ENCODE measurements around the gene STK10.
"Not testable (repeated sequence)": the region's sequence is repeated elsewhere in the genome, so short reads cannot be mapped to it uniquely, and the experiment has no call there.

STK10 gene

DNA sequence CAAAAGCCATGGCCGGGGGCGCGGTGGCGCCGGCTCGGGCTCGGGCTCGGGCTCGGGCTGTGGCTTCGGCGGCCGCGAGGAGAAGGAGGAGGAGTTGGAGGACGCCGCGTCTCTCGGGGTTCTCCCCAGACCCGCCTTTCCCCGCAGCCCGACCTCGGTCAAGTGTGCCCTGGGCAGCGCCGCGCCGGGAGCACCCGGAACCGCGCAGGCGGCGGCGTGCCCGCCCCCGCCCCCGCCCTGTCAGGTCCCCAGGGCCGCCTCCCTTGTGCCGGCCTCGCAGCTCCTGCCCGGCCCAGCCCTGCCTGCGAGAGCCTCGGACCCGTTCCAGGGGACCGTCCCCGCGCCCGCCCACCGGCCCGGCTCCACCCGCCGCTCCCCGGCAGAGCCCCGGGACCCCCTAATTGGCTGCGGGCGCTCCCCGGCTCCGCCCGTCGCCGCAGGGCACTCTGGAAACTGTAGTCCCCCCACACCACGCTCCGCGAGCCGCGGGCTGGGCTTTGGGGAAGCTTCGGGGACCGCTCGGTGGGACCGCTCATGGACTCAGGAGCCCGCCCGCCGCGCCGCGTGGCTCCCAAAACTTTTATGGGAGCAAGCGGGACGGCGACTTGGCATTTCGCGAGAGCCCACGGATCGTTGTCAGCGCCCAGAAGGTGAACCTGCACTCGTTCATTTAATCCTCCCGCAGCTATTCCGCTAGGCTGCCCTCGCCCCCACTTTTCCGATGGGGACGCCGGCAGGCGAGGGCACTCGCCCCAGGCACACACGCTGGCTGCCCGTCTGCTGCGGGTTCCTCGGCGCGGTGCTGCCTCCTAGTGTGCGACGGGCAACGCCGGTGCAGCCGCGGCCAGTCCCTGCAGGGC is at the start of gene STK10:
TSS of gene STK10 (minus strand) at position 192 of the 860 bp plus-strand sequence. CDS start at position 10, 182 bp downstream.
- peak; percentile 33 to 61 for DNase-seq

DNA sequence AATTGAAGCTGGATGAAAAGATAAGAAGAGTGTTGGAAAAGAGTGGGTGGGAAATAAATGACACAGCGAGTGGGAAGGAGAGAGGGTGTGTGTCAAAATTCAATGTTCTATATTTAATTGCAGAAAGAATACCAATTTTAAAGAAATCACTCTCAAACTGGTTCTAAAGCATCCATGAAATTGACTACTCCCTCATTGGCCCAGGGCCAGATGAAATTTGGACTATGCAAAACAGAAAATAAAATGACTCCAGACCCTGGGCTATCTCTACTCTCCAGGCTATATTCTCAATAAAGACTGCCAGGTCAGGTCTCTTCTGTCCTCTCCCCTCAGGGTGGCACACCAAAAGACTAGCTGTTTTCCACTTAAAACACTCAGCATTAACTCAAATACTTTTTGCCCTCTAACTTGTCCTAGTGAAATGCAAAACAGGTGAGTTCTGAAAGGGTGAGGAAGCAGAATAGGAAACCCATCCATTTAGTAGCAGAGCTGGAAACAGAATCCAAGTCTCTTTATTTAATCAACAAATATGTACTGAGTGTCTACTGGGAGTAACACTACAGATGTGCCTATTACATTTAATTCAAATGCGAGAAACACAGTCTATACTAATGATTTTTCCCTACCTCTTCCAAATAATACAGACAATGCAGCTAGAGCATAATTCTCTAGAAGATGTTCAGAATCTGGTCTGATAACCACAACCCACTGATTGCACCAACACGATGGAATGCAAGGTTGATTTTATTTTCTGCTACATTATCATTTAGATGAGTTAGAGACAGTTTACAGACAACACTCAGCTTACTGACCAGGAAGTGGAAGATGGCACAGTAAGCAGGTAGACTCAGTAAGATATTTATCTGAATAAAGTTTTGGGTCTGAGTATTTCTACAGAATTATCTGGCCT is 48.1 kb upstream of the STK10 start:
- no peak for DNase-seq

DNA sequence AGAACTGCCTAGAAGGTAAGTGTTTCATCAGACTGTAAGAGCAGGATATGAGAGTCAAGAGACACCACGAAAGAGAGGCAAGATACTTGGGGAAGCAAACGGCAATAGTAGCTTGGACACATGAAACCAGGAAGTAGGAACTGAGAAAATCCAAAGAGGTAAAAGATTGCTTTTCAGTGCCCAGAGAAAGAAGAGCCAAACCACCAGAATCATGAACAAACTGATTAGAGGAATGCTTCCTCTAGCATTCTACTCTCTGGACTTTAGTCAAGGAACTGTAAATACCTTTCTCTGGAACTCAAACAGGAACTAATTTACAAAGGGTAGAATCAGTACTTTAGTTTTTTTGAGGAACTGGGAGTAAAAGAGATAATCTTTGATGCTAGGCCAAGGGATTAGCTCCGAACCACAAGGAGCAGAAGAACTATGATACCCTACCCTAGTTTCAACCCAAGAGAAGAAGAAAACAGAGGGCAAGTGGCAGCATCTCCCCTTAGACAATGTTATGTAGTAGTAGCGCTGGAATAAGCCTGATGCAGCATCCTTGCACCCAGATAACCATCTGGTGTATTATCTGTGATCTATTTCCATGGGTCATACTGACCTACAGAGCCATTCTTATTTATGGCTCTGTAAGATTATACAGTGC is 47.2 kb upstream of the STK10 start:
- DNase-seq, result no peak

DNA sequence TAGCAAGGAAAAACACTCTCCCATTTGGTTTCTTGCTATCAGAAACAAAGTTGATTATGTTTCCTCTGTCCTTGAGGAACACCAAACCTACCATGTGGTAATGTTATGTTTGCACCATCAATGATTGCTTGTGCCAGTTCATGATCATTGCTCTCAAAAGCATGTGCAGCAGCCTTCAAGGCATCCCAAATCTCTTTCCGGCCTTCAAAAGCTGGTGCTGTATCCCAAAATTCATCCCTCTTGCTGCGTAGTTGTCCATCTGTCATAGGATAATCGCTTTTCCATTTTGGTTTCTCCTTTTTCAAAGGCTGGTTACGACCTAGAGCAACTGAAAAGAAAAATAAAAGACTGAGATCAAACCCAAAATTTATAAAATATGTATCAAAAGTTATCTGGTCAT is 46.0 kb upstream of the STK10 start:
- no peak for DNase-seq

DNA sequence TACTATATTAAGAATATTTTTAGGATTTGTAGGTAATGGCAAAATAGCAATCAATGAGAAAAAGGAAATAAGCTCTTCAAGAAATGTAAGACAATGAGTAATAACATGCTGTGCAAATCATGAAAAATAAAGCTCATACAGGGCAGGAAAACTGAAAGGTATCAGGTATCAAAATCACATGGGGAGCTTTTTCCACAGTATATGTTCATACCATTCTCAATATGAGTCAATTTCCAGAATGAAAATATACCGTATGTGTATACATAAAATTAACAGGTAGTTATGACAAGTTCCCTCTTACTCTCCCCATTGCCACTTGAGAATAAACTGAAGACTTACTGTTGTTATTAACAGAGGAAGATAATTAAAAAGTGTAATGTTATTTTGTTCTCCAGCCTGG is 41.9 kb upstream of the STK10 start:
- no peak for DNase-seq

DNA sequence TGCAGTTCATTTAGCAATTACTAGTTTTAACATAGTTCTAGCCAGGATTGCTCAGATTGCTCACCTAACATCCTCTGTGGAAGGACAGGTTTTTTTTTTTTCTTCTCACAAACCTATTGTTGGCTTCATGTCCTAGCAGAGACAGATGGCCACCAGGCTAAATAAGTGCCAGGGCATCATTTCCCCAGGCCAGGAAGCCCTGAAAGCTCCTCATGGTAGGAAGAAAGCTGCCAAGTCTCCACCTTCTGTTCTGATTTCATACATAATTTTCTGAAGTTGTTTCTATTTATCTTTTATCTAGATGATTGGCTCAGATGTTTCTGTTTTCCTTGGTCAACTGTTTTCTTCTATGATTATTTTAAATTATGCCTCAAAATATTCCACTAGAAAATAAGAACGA is 37.0 kb upstream of the STK10 start:
- DNase-seq, result no peak

DNA sequence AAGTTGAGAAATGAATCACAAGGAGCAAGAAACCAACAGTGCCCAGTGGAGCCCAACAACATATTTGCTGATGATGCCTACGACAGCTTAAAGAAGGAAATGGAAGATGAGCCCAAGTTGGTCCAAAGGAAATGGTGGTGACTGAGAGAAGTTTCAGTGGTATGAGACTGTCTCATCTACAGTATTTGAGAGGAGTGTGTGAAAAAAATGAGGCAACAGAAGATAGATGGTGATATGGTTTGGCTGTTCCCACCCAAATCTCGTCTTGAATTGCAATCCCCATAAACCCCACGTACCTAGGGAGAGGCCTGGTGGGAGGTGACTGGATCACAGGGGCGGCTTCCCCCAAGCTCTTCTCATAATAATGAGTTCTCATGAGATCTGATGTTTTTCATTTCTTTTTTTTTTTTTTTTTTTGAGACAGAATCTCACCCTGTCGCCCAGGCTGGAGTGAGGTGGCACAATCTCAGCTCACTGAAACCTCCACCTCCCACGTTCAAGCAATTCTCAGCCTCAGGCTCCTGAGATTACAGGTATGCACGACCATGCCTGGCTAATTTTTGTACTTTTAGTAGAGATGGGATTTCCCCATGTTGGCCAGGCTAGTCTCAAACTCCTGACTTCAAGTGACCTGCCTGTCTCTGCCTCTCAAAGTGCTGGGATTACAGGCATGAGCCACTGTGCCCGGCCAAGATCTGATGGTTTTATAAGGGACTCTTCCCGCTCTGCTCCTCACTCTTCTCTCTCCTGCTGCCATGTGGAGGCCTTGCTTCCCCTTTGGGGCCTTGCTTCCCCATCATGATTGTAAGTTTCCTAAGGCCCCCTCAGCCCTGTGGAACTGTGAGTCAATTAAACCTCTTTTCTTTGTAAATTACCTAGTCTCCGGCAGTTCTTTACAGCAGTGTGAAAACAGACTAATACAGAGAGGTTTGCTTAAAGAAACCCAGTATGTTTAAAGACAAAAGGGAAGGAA is 36.2 kb upstream of the STK10 start:
- DNase-seq, result no peak

DNA sequence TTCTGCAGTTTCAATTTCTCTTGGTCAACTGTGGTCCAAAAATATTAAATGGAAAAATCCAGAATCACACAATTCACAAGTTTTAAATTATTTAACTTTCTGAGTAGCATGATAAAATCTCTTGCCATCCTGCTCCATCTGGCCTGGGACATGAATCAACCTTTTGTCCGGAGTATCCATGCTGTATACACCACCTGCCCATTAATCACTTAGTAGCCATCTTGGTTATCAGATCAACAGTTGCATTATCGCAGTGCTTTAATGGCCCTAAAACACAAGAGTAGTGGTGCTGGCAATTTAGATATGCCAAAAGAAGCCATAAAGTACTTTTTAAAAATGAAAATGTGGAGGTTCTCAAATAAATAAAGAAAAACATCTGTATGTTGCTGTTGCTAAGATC is 31.3 kb upstream of the STK10 start:
- DNase-seq, result no peak

DNA sequence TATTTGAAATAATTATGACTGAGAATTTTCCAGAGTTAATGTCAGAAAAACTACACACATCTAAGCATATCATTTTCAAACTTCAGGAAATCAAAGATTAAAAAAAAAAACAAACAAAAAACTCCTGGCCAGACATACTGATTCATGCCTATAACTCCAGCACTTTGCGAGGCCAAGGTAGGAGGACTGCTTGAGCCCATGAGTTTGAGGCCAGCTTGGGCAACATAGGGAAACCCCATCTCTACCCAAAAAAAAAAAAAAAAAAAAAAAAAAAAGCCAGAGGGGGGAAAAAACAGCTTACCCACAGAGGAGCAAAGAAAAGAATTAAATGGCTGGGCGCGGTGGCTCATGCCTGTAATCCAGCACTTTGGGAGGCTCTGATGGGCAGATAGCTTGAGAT is 28.3 kb upstream of the STK10 start:
- no peak for DNase-seq

DNA sequence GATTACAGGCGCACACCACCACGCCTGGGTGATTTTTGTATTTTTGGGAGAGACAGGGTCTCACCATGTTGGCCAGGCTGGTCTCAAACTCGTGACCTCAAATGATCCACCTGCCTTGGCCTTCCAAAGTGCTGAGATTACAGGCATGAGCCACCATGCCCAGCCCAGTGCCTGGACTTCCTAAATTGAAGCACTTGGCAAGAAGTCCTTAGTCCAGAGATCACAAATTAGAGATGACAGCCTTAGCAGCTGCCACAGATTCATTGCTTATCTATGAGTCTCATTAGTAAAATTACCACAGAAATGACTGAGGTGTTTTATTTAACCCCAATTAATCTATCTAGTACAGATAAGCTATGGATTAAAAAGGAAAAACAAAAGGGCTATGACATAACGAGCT is 25.1 kb upstream of the STK10 start:
- DNase-seq, result no peak

DNA sequence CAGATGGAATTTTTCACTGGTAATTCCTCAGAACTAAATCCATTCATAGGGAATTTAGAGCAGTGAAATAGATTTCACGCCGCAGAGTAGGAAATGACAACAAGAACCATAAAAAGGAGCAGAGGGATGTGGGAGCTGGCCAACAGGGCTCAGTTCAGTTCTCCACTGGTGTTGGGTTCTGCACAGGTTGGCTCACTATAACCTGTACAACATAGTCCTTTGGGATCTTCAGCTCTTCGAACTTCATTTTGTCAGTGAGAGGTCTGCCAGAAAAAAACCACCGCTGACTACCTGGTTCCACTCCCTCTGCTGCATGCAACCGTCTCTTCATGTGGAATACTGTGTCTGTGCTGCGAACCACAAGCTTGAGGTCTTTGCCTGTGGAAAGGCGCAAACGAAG is 23.7 kb upstream of the STK10 start:
- DNase-seq, result no peak

DNA sequence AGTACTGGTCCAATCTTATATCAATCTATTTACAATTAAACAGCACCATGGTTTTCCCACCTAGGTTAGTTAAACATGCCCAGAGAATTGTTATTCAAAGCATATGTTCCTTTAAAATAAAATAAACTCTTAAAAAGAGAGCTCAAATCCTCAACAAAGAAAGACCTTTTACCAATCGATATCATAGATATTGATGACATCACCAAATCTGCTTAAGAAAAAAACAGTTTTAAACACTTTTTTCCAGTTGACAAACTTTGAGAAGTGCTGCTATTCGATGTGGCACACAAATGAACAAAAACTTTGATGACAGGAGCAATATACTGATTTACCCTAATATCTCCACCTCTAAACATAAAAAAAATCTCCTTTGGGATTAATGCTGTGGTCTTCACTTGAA is 21.7 kb upstream of the STK10 start:
- DNase-seq, result no peak

DNA sequence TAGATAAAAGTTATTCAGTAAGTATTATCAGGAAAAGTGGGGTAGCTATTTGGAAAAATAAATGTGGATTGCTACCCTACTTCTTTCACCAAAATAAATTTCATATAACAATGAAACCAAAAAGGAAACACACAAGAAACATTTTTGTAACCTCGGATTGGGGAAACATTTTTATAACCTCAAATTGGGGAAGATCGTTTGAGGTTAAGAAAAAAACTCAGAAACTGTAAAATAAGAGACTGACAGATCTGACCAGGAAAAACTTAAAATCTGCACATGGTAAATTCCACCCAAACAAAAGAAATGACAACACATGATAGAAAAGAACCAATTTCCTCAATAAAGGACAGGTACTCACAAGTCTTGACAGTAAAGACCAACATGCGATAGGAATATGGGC is 19.5 kb upstream of the STK10 start:
- no peak for DNase-seq

DNA sequence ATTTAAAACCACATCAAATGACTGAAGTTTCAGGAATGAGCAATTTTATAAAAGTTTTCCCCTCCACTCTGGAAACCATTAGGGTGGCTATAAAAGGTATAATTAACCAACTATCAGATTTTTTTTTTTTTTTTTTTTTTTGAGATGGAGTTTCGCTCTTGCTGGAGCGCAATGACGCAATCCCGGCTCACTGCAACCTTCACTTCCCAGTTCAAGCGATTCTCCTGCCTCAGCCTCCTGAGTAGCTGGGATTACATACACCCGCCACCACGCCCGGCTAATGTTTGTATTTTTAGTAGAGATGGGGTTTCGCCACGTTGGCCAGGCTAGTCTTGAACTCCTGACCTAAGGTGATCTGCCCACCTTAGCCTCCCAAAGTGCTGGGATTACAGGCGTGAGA is 18.0 kb upstream of the STK10 start:
- DNase-seq, result not testable (repeated sequence)

DNA sequence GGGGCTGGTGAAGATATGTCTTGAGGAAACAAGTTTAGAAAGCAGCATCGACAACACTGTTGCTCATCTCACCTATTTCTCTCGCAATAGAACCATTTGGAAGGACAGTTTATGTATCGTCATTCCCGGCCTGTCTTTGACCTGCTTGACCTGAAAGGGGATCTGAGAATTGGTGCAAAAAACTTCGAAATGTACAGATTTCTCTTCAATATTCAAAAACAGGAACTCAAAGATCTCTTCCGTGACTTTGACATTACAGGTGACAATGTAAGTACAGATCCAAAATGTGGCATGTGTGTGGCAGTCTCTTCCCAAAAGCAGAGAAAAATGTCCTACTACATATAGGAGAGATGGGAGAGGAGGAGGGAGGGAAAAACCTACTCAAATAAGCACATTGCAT is 12.5 kb upstream of the STK10 start:
- DNase-seq, result no peak

DNA sequence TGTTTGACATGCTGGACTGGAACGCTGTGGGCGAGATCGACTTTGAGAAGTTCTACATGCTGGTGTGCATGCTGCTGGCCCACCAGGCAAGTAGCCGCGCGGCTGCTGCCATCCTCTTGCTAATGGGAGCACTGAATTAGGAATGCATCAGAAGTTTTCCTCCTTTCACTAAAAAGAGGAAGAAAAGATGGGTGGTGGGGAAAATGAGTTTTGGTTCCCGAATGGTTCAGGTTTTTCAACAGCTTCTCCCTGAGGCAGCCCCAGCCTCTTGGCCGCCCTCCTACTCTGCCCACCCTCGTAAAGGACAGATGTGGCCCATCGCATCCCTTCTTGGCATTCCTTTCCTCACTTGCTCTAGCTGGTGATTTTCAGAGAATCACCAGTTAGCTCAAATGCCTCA is 11.4 kb upstream of the STK10 start:
- DNase-seq, result no peak

DNA sequence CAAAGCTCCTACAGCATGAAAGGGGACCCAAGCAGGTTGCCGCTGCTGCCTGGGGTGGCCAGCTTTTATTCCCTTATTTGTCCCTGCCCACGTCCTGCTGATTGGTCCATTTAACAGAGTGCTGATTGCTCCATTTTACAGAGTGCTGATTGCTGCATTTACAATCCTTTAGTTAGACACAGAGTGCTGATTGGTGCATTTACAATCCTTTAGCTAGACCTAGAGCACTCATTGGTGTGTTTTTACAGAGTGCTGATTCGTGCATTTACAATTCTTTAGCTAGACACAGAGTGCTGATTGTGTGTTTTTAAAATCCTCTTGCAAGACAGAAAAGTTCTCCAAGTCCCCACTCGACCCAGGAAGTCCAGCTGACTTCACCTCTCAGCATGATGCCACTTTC is 9.8 kb upstream of the STK10 start:
- not testable (repeated sequence) for DNase-seq

DNA sequence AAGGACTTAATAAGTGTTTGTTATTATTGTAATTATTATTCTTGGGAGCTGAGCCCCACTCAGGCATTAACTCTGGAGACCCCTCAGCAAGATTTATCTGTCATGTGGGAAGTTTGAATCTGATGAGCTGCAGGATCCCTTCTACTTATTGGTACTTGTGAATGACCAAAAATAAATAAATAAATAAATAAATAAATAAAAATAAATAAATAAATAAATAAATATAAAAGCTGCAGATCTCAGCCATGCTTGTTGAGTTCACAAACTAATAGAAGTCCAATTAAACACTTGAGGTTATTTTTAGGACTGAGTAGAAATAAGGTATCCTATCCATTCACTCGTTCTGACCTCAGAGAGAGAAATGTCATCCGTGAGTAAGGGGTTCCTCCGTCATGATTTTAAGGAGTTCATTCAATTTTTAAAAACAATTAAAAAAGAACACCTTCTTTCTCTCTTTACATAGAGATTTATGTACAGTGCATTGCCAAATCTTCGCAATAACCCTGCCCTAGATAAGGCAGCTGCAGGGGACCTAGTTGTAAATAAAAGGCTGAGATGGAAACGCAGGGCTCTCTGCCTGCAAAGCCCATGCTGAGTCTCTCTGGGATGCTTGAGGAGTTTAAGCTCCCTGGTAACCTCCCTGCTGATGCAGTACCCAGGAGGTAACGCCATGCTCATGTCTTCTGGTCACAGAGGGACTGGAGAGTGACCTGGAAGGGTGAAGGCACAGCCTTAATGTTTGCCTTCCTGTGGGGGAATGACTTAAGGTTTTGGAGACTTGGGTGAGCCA is 7.2 kb upstream of the STK10 start:
- DNase-seq, result no peak

DNA sequence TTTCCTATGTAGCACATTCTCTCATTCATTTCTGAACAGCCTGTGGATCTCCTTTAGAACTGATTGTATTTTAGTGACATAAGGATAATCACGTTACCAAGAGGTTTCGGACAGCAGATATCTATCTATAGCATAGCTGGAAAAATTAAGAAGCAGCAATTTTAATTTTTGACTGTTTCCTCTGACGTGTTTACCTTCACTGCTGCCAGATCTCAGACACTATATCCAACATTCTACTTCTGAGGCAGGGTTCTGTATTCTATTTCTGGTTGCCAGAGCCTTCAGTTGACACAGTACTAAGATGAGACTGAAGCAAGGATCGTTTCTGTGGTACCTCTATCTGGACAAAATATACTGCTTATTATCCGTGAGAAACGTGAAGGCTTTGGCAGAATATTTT is 5.8 kb upstream of the STK10 start, which contains the start of gene EFCAB9:
TSS of gene EFCAB9 (plus strand) at position 301 of the 400 bp plus-strand sequence. CDS start at position 302, 1 bp downstream.
- no peak for DNase-seq

DNA sequence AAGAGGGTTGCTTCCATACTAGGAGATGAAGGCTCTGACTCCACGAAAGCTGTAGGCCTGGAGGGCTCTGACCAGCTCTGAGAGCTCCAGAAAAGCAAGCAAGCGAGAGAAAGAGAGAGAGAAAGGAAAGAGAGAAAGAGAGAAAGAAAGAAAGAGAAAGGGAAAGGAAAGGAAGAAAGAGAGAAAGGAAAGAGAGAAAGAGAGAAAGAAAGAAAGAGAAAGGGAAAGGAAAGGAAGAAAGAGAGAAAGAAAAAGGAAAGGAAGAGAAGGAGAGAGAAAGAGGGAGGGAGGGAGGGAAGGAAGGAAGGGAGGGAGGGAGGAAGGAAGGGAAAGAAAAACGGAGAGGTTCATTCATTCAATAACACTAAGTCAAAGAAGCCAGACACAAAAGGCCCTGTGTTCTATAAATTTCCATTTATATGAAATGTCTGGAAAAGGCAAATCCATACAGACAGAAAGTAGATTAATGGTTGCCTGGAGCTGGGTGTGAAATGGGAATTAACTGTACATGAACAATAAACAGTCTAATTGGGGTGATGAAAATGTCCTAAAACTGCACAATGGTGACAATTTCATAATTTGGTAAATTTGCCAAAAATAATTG is 1.8 kb upstream of the STK10 start:
- DNase-seq, result no peak

Data from NCI-H187 (cell line).